Activated CD4-positive, alpha-beta T cell treated with anti-CD3 and anti-CD28 coated beads, Interleukin-2, amount 50 U/mL, for 1 hour (primary cell): ENCODE measurements around the gene OXER1.
"Not testable (repeated sequence)": the region's sequence is repeated elsewhere in the genome, so short reads cannot be mapped to it uniquely, and the experiment has no call there.

Source experiments
- DNase-seq: peaks from one replicate; pipeline ENCODE4 v3.0.0-alpha.2; 2020

The OXER1 gene

GRCh38 chr2:42744545-42745082, 19.3 kb downstream of the OXER1 start:
- no peak for DNase-seq

GRCh38 chr2:42743659-42743990, 20.3 kb downstream of the OXER1 start:
- DNase-seq: no peak

GRCh38 chr2:42742740-42743658, 20.9 kb downstream of the OXER1 start:
- DNase-seq: no peak

GRCh38 chr2:42741140-42741539, 22.8 kb downstream of the OXER1 start:
- no peak for DNase-seq

- no peak for DNase-seq
Measured at GRCh38 chr2:42736598-42737322, 27.2 kb downstream of the OXER1 start.

- no peak for DNase-seq
Measured at GRCh38 chr2:42733852-42734251, 30.1 kb downstream of the OXER1 start.

- DNase-seq: not testable (repeated sequence)
Measured at GRCh38 chr2:42731316-42731715, 32.6 kb downstream of the OXER1 start.

GRCh38 chr2:42726680-42727079, 37.3 kb downstream of the OXER1 start:
- no peak for DNase-seq

GRCh38 chr2:42725657-42726056, 38.3 kb downstream of the OXER1 start:
- DNase-seq: no peak

GRCh38 chr2:42724886-42725285, 39.0 kb downstream of the OXER1 start:
- no peak for DNase-seq

GRCh38 chr2:42723465-42723864, 40.5 kb downstream of the OXER1 start:
- DNase-seq: no peak

- DNase-seq: no peak
Measured at GRCh38 chr2:42722320-42723190, 41.4 kb downstream of the OXER1 start.

GRCh38 chr2:42721898-42722297, 42.0 kb downstream of the OXER1 start:
- DNase-seq: no peak

GRCh38 chr2:42714686-42715085, 49.2 kb downstream of the OXER1 start:
- no peak for DNase-seq

GRCh38 chr2:42713920-42714319, 50.0 kb downstream of the OXER1 start:
- DNase-seq: no peak

GRCh38 chr2:42712934-42713333, 51.0 kb downstream of the OXER1 start:
- no peak for DNase-seq
